Measurements from ENCODE around the gene LCP1. TPM values are rescaled to one million over a fixed set of nuclear protein-coding genes. Genes with fewer than 3 reads are reported as not detected.

LCP1 gene
- total and polyA plus RNA-seq, 4 donors: 42.9 to 539 (median 158) TPM

GRCh38 chr13:46086421-46086922 is 95.5 kb downstream of the LCP1 start:
- DNase-seq (no peak), ATAC-seq (ENCODE audit: insufficient read depth, low FRiP score) (no peak)
- Histone ChIP-seq H3K36me3 (ENCODE audit: control insufficient read depth in 4 of 4, insufficient read depth in 4 of 4, low read length in 4 of 4) (no peaks in the 10 kb centered on the region), H3K27me3 (ENCODE audit: control insufficient read depth in 3 of 3, insufficient read depth in 3 of 3, low read length in 2 of 3) (no peaks in the 10 kb centered on the region), H3K4me1 (ENCODE audit: control insufficient read depth in 5 of 5, insufficient read depth in 5 of 5, low read length in 5 of 5) (no peaks in the 10 kb centered on the region), H3K9me3 (ENCODE audit: control insufficient read depth in 4 of 4, insufficient read depth in 3 of 4, low read length in 3 of 4) (peaks cover 0 to 4% (median 0%) of the 10 kb centered on the region in 4 donors), H3K27ac (ENCODE audit: low read depth in 1 of 2, low read length in 1 of 2) (no peak overlapping the region), H3K9ac (ENCODE audit: insufficient read depth in 1 of 2, low read length in 2 of 2) (no peak overlapping the region), H3K4me3 (no peak overlapping the region)
- TF ChIP-seq CTCF (IDR thresholded peaks at IDR 0.05; ENCODE audit: control extremely low read depth, extremely low read depth): no peak
- 86 to 94% methylated on average over 12 of the region's 12 CpGs for WGBS, 2 donors

GRCh38 chr13:46085737-46086136 is 96.2 kb downstream of the LCP1 start:
- ATAC-seq (ENCODE audit: insufficient read depth, low FRiP score) (no peak), DNase-seq (no peak)
- no peak for TF ChIP-seq CTCF (IDR thresholded peaks at IDR 0.05; ENCODE audit: control extremely low read depth, extremely low read depth)
- WGBS, 2 donors: 97 to 98% methylated on average over 13 of the region's 13 CpGs
- no peak overlapping the region for H3K4me3 ChIP-seq
- H3K9ac ChIP-seq (ENCODE audit: insufficient read depth in 1 of 2, low read length in 2 of 2): no peak overlapping the region
- H3K4me1 ChIP-seq (ENCODE audit: control insufficient read depth in 5 of 5, insufficient read depth in 5 of 5, low read length in 5 of 5): no peaks in the 10 kb centered on the region
- H3K27me3 ChIP-seq (ENCODE audit: control insufficient read depth in 3 of 3, insufficient read depth in 3 of 3, low read length in 2 of 3): no peaks in the 10 kb centered on the region
- peaks cover 0 to 4% (median 0%) of the 10 kb centered on the region in 4 donors for H3K9me3 ChIP-seq (ENCODE audit: control insufficient read depth in 4 of 4, insufficient read depth in 3 of 4, low read length in 3 of 4)
- H3K27ac ChIP-seq (ENCODE audit: low read depth in 1 of 2, low read length in 1 of 2): no peak overlapping the region
- H3K36me3 ChIP-seq (ENCODE audit: control insufficient read depth in 4 of 4, insufficient read depth in 4 of 4, low read length in 4 of 4): no peaks in the 10 kb centered on the region

- no peaks in the 10 kb centered on the region for H3K36me3 ChIP-seq (ENCODE audit: control insufficient read depth in 4 of 4, insufficient read depth in 4 of 4, low read length in 4 of 4)
- no peak for ATAC-seq (ENCODE audit: insufficient read depth, low FRiP score)
- no peak overlapping the region for H3K9ac ChIP-seq (ENCODE audit: insufficient read depth in 1 of 2, low read length in 2 of 2)
- no peak overlapping the region for H3K27ac ChIP-seq (ENCODE audit: low read depth in 1 of 2, low read length in 1 of 2)
- 94 to 96% methylated on average over 5 of the region's 5 CpGs for WGBS, 2 donors
- no peaks in the 10 kb centered on the region for H3K27me3 ChIP-seq (ENCODE audit: control insufficient read depth in 3 of 3, insufficient read depth in 3 of 3, low read length in 2 of 3)
- H3K4me1 ChIP-seq (ENCODE audit: control insufficient read depth in 5 of 5, insufficient read depth in 5 of 5, low read length in 5 of 5): no peaks in the 10 kb centered on the region
- no peak for TF ChIP-seq CTCF (IDR thresholded peaks at IDR 0.05; ENCODE audit: control extremely low read depth, extremely low read depth)
- DNase-seq: no peak
- H3K4me3 ChIP-seq: no peak overlapping the region
- peaks cover 0 to 4% (median 0%) of the 10 kb centered on the region in 4 donors for H3K9me3 ChIP-seq (ENCODE audit: control insufficient read depth in 4 of 4, insufficient read depth in 3 of 4, low read length in 3 of 4)
These were observed 99.7 kb downstream of the LCP1 start for GRCh38 chr13:46082324-46082723.

- no peak for TF ChIP-seq CTCF (IDR thresholded peaks at IDR 0.05; ENCODE audit: control extremely low read depth, extremely low read depth)
- ATAC-seq (ENCODE audit: insufficient read depth, low FRiP score): no peak
- H3K4me1 ChIP-seq (ENCODE audit: control insufficient read depth in 5 of 5, insufficient read depth in 5 of 5, low read length in 5 of 5): no peaks in the 10 kb centered on the region
- H3K4me3 ChIP-seq: no peak overlapping the region
- DNase-seq: no peak
- H3K36me3 ChIP-seq (ENCODE audit: control insufficient read depth in 4 of 4, insufficient read depth in 4 of 4, low read length in 4 of 4): no peaks in the 10 kb centered on the region
- no peaks in the 10 kb centered on the region for H3K9me3 ChIP-seq (ENCODE audit: control insufficient read depth in 4 of 4, insufficient read depth in 3 of 4, low read length in 3 of 4)
- 28 to 49% methylated on average over 2 of the region's 2 CpGs for WGBS, 2 donors
- no peak overlapping the region for H3K27ac ChIP-seq (ENCODE audit: low read depth in 1 of 2, low read length in 1 of 2)
- no peaks in the 10 kb centered on the region for H3K27me3 ChIP-seq (ENCODE audit: control insufficient read depth in 3 of 3, insufficient read depth in 3 of 3, low read length in 2 of 3)
- H3K9ac ChIP-seq (ENCODE audit: insufficient read depth in 1 of 2, low read length in 2 of 2): no peak overlapping the region
These were observed 102.2 kb downstream of the LCP1 start for GRCh38 chr13:46079770-46080169.
